ENCODE results near the gene BCR.

BCR gene

GRCh38 chr22:23158516-23159290 lies 21.6 kb upstream of the BCR start:
- Histone ChIP-seq H3K27ac (ENCODE audit: insufficient read depth, low read depth, low read length, poor library complexity, severe bottlenecking) (no peak overlapping the region), H3K4me3 (ENCODE audit: insufficient read depth, low read depth, low read length) (no peak overlapping the region), H3K27me3 (ENCODE audit: control insufficient read depth, insufficient read depth, low read length, poor library complexity, severe bottlenecking) (no peaks in the 10 kb centered on the region), H3K4me1 (ENCODE audit: control insufficient read depth, insufficient read depth, low read length) (peaks cover 10% of the 10 kb centered on the region), H3K9me3 (ENCODE audit: control insufficient read depth, low read length) (no peaks in the 10 kb centered on the region), H3K36me3 (ENCODE audit: control insufficient read depth, insufficient read depth, low read length) (no peaks in the 10 kb centered on the region)
- 84 to 87% methylated on average over 14 of the region's 14 CpGs for WGBS, 2 experiments

- Histone ChIP-seq H3K4me1 (ENCODE audit: control insufficient read depth, insufficient read depth, low read length) (peaks cover 8% of the 10 kb centered on the region), H3K27ac (ENCODE audit: insufficient read depth, low read depth, low read length, poor library complexity, severe bottlenecking) (no peak overlapping the region), H3K27me3 (ENCODE audit: control insufficient read depth, insufficient read depth, low read length, poor library complexity, severe bottlenecking) (no peaks in the 10 kb centered on the region), H3K36me3 (ENCODE audit: control insufficient read depth, insufficient read depth, low read length) (no peaks in the 10 kb centered on the region), H3K4me3 (ENCODE audit: insufficient read depth, low read depth, low read length) (no peak overlapping the region), H3K9me3 (ENCODE audit: control insufficient read depth, low read length) (no peaks in the 10 kb centered on the region)
- 90 to 95% methylated on average over 6 of the region's 6 CpGs for WGBS, 2 experiments
Measured at GRCh38 chr22:23159291-23159630, 21.0 kb upstream of the BCR start.

DNA sequence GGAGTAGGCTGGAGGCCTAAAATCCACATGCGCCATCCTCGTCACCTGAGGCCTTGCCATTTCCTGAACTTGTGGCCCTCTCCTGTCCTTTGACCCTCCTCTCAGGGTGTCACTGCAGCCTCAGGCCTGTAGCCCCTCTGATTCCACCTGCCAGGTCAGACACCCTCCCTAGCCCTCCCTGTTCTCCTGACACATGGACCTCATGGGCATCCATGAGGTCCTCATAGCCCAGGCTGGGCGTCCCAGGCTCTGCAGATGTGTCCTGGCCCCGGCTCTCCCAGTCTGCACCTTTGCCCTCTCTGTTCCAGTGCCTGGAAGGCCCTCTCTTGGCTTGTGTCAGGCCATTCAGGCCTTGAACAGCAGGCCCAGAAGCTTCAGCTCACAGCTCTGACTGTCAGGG lies 19.3 kb upstream of the BCR start:
- Histone ChIP-seq H3K4me1 (ENCODE audit: control insufficient read depth, insufficient read depth, low read length) (peaks cover 5% of the 10 kb centered on the region), H3K27ac (ENCODE audit: insufficient read depth, low read depth, low read length, poor library complexity, severe bottlenecking) (no peak overlapping the region)
- WGBS, 2 experiments: 93 to 95% methylated on average over 4 of the region's 4 CpGs

GRCh38 chr22:23161574-23161973 lies 18.7 kb upstream of the BCR start:
- H3K4me1 ChIP-seq (ENCODE audit: control insufficient read depth, insufficient read depth, low read length): peaks cover 5% of the 10 kb centered on the region
- H3K4me3 ChIP-seq (ENCODE audit: insufficient read depth, low read depth, low read length): no peak overlapping the region
- 92 to 93% methylated on average over 13 of the region's 13 CpGs for WGBS, 2 experiments
- no peaks in the 10 kb centered on the region for H3K9me3 ChIP-seq (ENCODE audit: control insufficient read depth, low read length)
- H3K36me3 ChIP-seq (ENCODE audit: control insufficient read depth, insufficient read depth, low read length): no peaks in the 10 kb centered on the region
- H3K27ac ChIP-seq (ENCODE audit: insufficient read depth, low read depth, low read length, poor library complexity, severe bottlenecking): no peak overlapping the region
- H3K27me3 ChIP-seq (ENCODE audit: control insufficient read depth, insufficient read depth, low read length, poor library complexity, severe bottlenecking): no peaks in the 10 kb centered on the region

More for the DNA sequence above, 19.3 kb upstream of the BCR start:
- no peak overlapping the region for H3K4me3 ChIP-seq (ENCODE audit: insufficient read depth, low read depth, low read length)
- H3K36me3 ChIP-seq (ENCODE audit: control insufficient read depth, insufficient read depth, low read length): no peaks in the 10 kb centered on the region
- H3K9me3 ChIP-seq (ENCODE audit: control insufficient read depth, low read length): no peaks in the 10 kb centered on the region
- H3K27me3 ChIP-seq (ENCODE audit: control insufficient read depth, insufficient read depth, low read length, poor library complexity, severe bottlenecking): no peaks in the 10 kb centered on the region

DNA sequence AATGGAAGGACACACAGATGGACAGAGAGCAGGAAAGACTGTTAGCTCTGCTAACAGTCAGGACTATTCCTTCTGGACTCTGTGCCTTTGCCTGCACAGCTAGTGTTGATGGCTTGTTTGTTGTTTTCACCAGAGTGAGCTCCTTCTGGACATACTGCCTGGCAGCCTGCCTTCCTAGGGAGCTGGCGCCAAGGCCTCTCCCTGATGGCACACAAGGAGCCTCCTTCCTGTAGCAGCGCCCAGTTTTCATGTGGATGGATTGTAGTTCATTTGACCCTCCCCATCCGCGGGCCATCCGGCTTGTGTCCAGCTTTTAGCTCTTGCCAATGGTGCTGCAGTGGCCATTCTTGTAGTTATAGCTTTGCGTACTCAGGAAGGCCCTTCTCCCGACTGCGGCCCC lies 16.6 kb upstream of the BCR start:
- Histone ChIP-seq H3K9me3 (ENCODE audit: control insufficient read depth, low read length) (no peaks in the 10 kb centered on the region), H3K4me1 (ENCODE audit: control insufficient read depth, insufficient read depth, low read length) (peaks cover 7% of the 10 kb centered on the region), H3K27me3 (ENCODE audit: control insufficient read depth, insufficient read depth, low read length, poor library complexity, severe bottlenecking) (no peaks in the 10 kb centered on the region), H3K36me3 (ENCODE audit: control insufficient read depth, insufficient read depth, low read length) (no peaks in the 10 kb centered on the region), H3K4me3 (ENCODE audit: insufficient read depth, low read depth, low read length) (no peak overlapping the region), H3K27ac (ENCODE audit: insufficient read depth, low read depth, low read length, poor library complexity, severe bottlenecking) (no peak overlapping the region)
- 96% methylated on average over 8 of the region's 8 CpGs for WGBS, 2 experiments

DNA sequence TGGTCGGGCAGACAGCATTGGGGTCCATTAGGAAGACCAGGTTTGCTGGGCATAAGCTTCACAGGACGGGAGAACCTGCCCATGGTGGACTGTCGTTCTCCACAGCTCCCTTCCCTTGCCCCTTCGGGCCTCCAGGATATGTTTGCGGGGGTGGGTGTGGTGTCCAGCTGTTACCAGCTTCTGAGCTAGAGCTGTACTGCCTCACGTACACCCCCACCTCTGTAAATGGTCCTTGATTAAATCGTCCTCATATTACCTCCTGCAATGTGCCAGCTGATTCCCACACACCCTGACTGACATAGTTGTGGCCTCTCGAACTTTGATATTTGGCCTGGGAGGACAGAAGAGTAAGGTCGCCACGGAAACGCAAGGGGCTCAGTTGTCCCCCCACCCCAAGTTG lies 16.2 kb upstream of the BCR start:
- H3K4me1 ChIP-seq (ENCODE audit: control insufficient read depth, insufficient read depth, low read length): peaks cover 9% of the 10 kb centered on the region
- H3K36me3 ChIP-seq (ENCODE audit: control insufficient read depth, insufficient read depth, low read length): no peaks in the 10 kb centered on the region
- WGBS, 2 experiments: 93 to 95% methylated on average over 11 of the region's 11 CpGs
- no peak overlapping the region for H3K27ac ChIP-seq (ENCODE audit: insufficient read depth, low read depth, low read length, poor library complexity, severe bottlenecking)
- no peaks in the 10 kb centered on the region for H3K27me3 ChIP-seq (ENCODE audit: control insufficient read depth, insufficient read depth, low read length, poor library complexity, severe bottlenecking)
- H3K9me3 ChIP-seq (ENCODE audit: control insufficient read depth, low read length): no peaks in the 10 kb centered on the region
- no peak overlapping the region for H3K4me3 ChIP-seq (ENCODE audit: insufficient read depth, low read depth, low read length)

DNA sequence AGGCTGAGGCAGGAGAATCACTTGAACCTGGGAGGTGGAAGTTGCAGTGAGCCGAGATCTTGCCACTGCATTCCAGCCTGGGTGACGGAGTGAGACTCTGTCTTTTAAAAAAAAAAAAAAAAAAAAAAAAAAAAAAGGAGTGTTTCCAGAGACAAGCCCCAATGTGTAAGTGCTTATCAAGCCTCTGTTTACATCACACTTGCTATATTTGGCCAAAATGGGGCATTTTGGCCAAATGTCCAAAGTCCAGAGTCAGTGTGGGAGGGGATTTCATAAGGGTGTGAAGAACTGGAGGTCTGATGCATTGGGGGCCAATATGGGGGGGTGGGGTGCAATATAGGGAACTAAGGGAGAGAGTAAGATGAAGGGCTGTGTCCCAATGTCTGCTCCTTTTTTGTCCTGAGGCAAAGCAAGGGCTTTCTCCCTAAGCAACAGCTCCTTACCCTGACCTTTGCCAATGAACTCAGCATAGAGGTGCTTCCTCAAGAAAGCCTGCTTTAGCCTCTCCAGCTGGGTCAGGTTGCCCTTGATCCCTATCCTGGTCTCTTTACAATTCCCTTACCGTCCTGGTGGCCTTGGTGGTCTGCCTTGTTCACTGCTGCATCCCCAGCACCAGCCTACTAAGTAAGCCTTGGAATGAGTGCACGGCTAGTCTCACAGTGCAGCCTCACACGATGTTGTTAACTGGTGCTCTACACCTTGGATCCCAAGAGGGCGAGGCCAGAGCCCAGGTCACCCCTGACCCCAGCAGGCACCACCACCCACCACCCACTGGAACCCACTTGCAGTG lies 14.1 kb upstream of the BCR start:
- H3K9me3 ChIP-seq (ENCODE audit: control insufficient read depth, low read length): no peaks in the 10 kb centered on the region
- no peak overlapping the region for H3K27ac ChIP-seq (ENCODE audit: insufficient read depth, low read depth, low read length, poor library complexity, severe bottlenecking)
- no peaks in the 10 kb centered on the region for H3K36me3 ChIP-seq (ENCODE audit: control insufficient read depth, insufficient read depth, low read length)
- H3K4me1 ChIP-seq (ENCODE audit: control insufficient read depth, insufficient read depth, low read length): peaks cover 11% of the 10 kb centered on the region
- no peak overlapping the region for H3K4me3 ChIP-seq (ENCODE audit: insufficient read depth, low read depth, low read length)
- 91 to 92% methylated on average over 6 of the region's 6 CpGs for WGBS, 2 experiments
- no peaks in the 10 kb centered on the region for H3K27me3 ChIP-seq (ENCODE audit: control insufficient read depth, insufficient read depth, low read length, poor library complexity, severe bottlenecking)

GRCh38 chr22:23166841-23167616 lies 13.3 kb upstream of the BCR start:
- no peak overlapping the region for H3K27ac ChIP-seq (ENCODE audit: insufficient read depth, low read depth, low read length, poor library complexity, severe bottlenecking)
- no peak overlapping the region for H3K4me3 ChIP-seq (ENCODE audit: insufficient read depth, low read depth, low read length)

GRCh38 chr22:23168391-23169042 lies 11.8 kb upstream of the BCR start:
- Histone ChIP-seq H3K9me3 (ENCODE audit: control insufficient read depth, low read length) (no peaks in the 10 kb centered on the region), H3K36me3 (ENCODE audit: control insufficient read depth, insufficient read depth, low read length) (no peaks in the 10 kb centered on the region), H3K4me1 (ENCODE audit: control insufficient read depth, insufficient read depth, low read length) (peaks cover 11% of the 10 kb centered on the region), H3K27ac (ENCODE audit: insufficient read depth, low read depth, low read length, poor library complexity, severe bottlenecking) (no peak overlapping the region), H3K27me3 (ENCODE audit: control insufficient read depth, insufficient read depth, low read length, poor library complexity, severe bottlenecking) (no peaks in the 10 kb centered on the region), H3K4me3 (ENCODE audit: insufficient read depth, low read depth, low read length) (no peak overlapping the region)
- 91% methylated on average over 9 of the region's 9 CpGs for WGBS, 2 experiments

More at GRCh38 chr22:23166841-23167616, 13.3 kb upstream of the BCR start:
- WGBS, 2 experiments: 74 to 77% methylated on average over 10 of the region's 10 CpGs
- no peaks in the 10 kb centered on the region for H3K9me3 ChIP-seq (ENCODE audit: control insufficient read depth, low read length)
- no peaks in the 10 kb centered on the region for H3K36me3 ChIP-seq (ENCODE audit: control insufficient read depth, insufficient read depth, low read length)
- peaks cover 11% of the 10 kb centered on the region for H3K4me1 ChIP-seq (ENCODE audit: control insufficient read depth, insufficient read depth, low read length)
- no peaks in the 10 kb centered on the region for H3K27me3 ChIP-seq (ENCODE audit: control insufficient read depth, insufficient read depth, low read length, poor library complexity, severe bottlenecking)

Data from ectodermal cell (in vitro differentiated cells).